ENCODE measurements around the gene SLC6A1. TPM values are rescaled to one million over a fixed set of nuclear protein-coding genes. Genes with fewer than 3 reads are reported as not detected.

The SLC6A1 gene
- total RNA-seq, 2 experiments from 2014 or later, result not detected

- Mint-ChIP-seq H3K4me3 (no peak overlapping the region), H3K9me3 (no peaks in the 10 kb centered on the region), H3K4me1 (ENCODE audit: low read depth) (peaks cover 8% of the 10 kb centered on the region), H3K27me3 (peaks cover 26% of the 10 kb centered on the region), H3K27ac (no peak overlapping the region), H3K36me3 (no peaks in the 10 kb centered on the region)
- POLR2A ChIA-PET, result no interaction called here
- intact Hi-C loops (cut with micrococcal nuclease), result no loop called here
- DNase-seq, result no peak
- CTCF ChIA-PET, result no interaction called here
Observed at GRCh38 chr3:10986592-10986991, 6.0 kb upstream of the SLC6A1 start.

DNA sequence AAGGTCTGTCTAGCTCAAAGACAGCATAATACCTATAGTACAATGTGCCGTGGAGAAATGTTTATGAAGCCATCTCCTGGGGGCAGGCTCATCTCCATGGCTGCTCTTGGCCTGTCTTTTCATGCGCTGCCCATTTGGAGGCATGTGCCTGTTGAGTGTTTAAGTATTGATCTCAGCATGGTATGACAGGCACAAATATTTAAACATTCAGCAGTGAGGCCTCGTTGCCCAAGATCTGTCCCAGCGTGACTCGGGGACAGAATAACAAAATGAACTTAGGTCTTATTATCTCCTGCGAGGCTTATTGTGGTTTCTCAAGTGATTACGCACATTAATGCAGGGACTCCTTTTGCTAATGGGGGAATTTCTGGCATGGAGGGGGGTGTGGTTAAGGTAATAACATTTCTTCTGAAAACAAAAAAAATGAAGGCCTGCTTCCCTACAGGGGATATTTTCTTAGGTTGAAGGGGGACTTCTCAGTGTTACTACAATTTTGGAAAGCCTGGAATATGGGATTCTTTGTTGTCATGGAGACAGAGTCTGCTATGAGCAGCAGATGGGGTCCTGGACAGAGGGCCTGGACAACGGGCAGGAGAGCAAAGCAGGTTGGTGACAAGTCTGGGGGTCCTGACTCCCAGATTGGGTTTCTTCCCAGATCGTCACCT, 4.4 kb upstream of the SLC6A1 start:
- POLR2A ChIA-PET, result no interaction called here
- Mint-ChIP-seq H3K36me3 (no peaks in the 10 kb centered on the region), H3K27ac (no peak overlapping the region), H3K27me3 (peaks cover 33% of the 10 kb centered on the region), H3K4me3 (no peak overlapping the region), H3K4me1 (ENCODE audit: low read depth) (peaks cover 6% of the 10 kb centered on the region), H3K9me3 (no peaks in the 10 kb centered on the region)
- intact Hi-C loops (cut with micrococcal nuclease), result no loop called here
- CTCF ChIA-PET, result no interaction called here
- DNase-seq, result no peak

DNA sequence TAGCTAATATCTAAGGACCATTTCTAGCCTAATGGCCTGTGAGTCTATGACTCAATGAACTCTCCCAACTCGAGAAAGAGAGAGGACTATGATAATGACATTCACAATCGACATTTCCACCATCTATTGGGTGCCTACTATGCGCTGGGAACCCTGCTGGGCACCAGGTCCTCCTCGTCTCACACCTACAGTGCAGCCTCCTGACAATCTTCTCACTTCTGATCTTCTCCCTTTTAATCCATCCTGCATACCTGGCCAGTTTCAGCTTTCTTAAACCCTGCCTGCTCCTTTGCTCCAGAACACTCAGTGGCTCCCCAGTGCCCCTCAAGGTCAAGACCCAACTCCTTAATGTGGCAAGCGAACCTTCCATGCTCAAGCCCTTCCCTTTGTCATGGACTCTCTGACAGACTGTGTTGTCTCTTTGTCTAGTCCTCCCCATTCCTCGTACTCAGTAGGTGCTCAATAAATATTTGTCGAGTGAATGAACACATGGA, 3.5 kb upstream of the SLC6A1 start:
- DNase-seq, result no peak
- H3K27ac Mint-ChIP-seq, result no peak overlapping the region
- peaks cover 39% of the 10 kb centered on the region for H3K27me3 Mint-ChIP-seq
- H3K36me3 Mint-ChIP-seq, result no peaks in the 10 kb centered on the region
- no peaks in the 10 kb centered on the region for H3K9me3 Mint-ChIP-seq
- CTCF ChIA-PET, result no interaction called here
- H3K4me3 Mint-ChIP-seq, result no peak overlapping the region
- peaks cover 7% of the 10 kb centered on the region for H3K4me1 Mint-ChIP-seq (ENCODE audit: low read depth)
- POLR2A ChIA-PET, result no interaction called here
- intact Hi-C loops (cut with micrococcal nuclease), result no loop called here

- no peaks in the 10 kb centered on the region for H3K9me3 Mint-ChIP-seq
- no peak overlapping the region for H3K4me3 Mint-ChIP-seq
- H3K4me1 Mint-ChIP-seq (ENCODE audit: low read depth), result peaks cover 7% of the 10 kb centered on the region
- CTCF ChIA-PET, result interaction anchor here (1.0 to 1.1 kb wide), 2 partner anchors 11 to 235 kb away, joined by 3 to 4 read pairs; no protein-coding TSS in a partner anchor
- no peak for DNase-seq
- POLR2A ChIA-PET, result no interaction called here
- intact Hi-C loops (cut with micrococcal nuclease), result no loop called here
- no peak overlapping the region for H3K27ac Mint-ChIP-seq
- peaks cover 59% of the 10 kb centered on the region for H3K27me3 Mint-ChIP-seq
- no peaks in the 10 kb centered on the region for H3K36me3 Mint-ChIP-seq
Observed at GRCh38 chr3:10992943-10993728, 588 bp downstream of the SLC6A1 start.

GRCh38 chr3:10993729-10994065, 1.1 kb downstream of the SLC6A1 start:
- CTCF ChIA-PET, result interaction anchor here (1.0 to 1.1 kb wide), 2 partner anchors 11 to 236 kb away, joined by 3 to 4 read pairs; no protein-coding TSS in a partner anchor
- POLR2A ChIA-PET, result no interaction called here
- DNase-seq, result no peak
- intact Hi-C loops (cut with micrococcal nuclease), result no loop called here
- Mint-ChIP-seq H3K9me3 (no peaks in the 10 kb centered on the region), H3K4me3 (no peak overlapping the region), H3K27ac (no peak overlapping the region), H3K4me1 (ENCODE audit: low read depth) (peaks cover 7% of the 10 kb centered on the region), H3K36me3 (no peaks in the 10 kb centered on the region), H3K27me3 (peaks cover 61% of the 10 kb centered on the region)

GRCh38 chr3:10994306-10994705, 1.8 kb downstream of the SLC6A1 start:
- H3K4me1 Mint-ChIP-seq (ENCODE audit: low read depth), result peaks cover 7% of the 10 kb centered on the region
- CTCF ChIA-PET, result interaction anchor here (1.0 to 1.1 kb wide), 2 partner anchors 12 to 236 kb away, joined by 3 to 4 read pairs; no protein-coding TSS in a partner anchor
- POLR2A ChIA-PET, result no interaction called here

DNA sequence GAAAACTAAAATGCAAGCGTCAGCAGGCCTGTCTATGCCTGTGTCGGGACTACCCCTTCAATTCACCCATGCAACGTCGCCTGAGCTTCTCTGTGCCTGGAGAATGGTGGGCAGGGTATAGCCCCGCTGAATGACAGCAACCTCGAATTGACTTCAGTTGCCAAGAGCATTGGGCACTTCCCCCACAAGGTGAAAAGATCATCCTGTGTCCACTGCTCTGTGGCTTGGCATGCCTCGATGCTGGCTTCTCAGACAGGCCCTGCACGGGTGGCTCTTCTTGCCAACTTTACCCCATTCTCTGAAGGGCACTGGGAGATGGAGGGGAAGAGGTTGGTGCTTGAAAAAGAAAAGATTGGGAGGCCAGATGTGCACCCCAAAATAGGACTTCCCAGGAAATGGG, 3.3 kb downstream of the SLC6A1 start:
- Mint-ChIP-seq H3K27me3 (peaks cover 47% of the 10 kb centered on the region), H3K9me3 (no peaks in the 10 kb centered on the region), H3K27ac (no peak overlapping the region), H3K36me3 (no peaks in the 10 kb centered on the region), H3K4me3 (no peak overlapping the region), H3K4me1 (ENCODE audit: low read depth) (peaks cover 7% of the 10 kb centered on the region)
- no peak for DNase-seq
- intact Hi-C loops (cut with micrococcal nuclease), result no loop called here
- ChIA-PET CTCF (no interaction called here), POLR2A (no interaction called here)

More at GRCh38 chr3:10994306-10994705, 1.8 kb downstream of the SLC6A1 start:
- intact Hi-C loops (cut with micrococcal nuclease), result no loop called here
- H3K36me3 Mint-ChIP-seq, result no peaks in the 10 kb centered on the region
- no peak for DNase-seq
- peaks cover 57% of the 10 kb centered on the region for H3K27me3 Mint-ChIP-seq
- H3K4me3 Mint-ChIP-seq, result no peak overlapping the region
- H3K9me3 Mint-ChIP-seq, result no peaks in the 10 kb centered on the region
- H3K27ac Mint-ChIP-seq, result no peak overlapping the region

DNA sequence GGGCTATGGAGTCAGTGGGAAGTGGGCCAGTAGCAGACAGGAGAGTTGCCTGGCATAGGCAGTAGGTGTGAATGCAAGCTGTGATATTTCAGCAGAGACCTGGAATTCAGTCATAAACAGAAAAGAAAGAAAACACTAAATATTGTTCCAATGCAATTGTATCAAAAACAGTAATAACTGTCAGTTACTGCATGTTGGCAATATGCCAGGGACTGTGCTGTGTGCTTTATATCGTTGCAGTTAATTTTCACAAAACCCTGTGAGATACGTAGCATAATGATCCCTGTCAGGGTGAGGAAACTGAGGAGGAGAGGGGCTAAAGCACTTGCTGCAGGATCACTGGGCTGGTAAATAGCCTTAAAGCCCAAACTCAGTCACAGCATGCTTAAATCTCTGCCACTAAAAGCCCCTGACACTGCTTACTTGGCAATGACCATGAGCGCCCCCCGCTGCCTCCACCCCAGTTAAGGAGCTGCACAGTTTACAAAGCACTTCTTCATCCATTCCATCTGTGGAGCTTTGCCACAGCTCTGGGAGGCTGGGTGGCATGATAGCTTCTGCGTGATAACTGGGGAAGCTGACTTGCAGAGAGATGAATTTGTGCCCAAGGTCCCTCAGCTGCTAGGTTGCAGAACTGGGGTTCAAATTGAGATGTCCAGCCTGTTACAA, 3.9 kb downstream of the SLC6A1 start:
- intact Hi-C loops (cut with micrococcal nuclease), result no loop called here
- no peaks in the 10 kb centered on the region for H3K9me3 Mint-ChIP-seq
- no peak overlapping the region for H3K4me3 Mint-ChIP-seq
- no peak for DNase-seq
- peaks cover 5% of the 10 kb centered on the region for H3K4me1 Mint-ChIP-seq (ENCODE audit: low read depth)
- H3K27me3 Mint-ChIP-seq, result peaks cover 41% of the 10 kb centered on the region
- H3K36me3 Mint-ChIP-seq, result no peaks in the 10 kb centered on the region
- H3K27ac Mint-ChIP-seq, result no peak overlapping the region
- ChIA-PET CTCF (interaction anchor here (1.2 kb wide), 1 partner anchor 14 kb away, joined by 3 read pairs; no protein-coding TSS in a partner anchor), POLR2A (no interaction called here)

DNA sequence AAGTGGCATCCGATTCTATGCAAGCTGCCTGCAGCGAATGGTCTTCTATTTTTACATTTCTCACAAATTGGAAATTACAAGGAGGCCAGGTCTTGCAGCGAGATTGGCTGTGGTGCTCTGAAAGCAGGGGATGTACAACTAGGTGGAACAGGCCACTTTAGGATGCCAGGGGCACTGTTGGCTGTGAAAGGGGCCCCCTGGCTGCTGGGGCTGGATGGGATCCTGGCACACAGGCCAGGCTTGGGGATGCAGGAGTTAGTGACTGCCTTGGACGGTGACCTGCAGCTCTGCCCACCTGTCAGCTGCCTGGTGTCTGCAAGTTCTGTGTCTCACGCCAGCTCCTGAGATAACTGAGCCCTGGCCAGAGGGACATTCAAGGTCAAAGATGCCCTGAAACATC, 4.6 kb downstream of the SLC6A1 start:
- Mint-ChIP-seq H3K9me3 (no peaks in the 10 kb centered on the region), H3K27me3 (peaks cover 34% of the 10 kb centered on the region), H3K27ac (no peak overlapping the region), H3K36me3 (no peaks in the 10 kb centered on the region), H3K4me1 (ENCODE audit: low read depth) (peaks cover 2% of the 10 kb centered on the region), H3K4me3 (no peak overlapping the region)
- intact Hi-C loops (cut with micrococcal nuclease), result no loop called here
- CTCF ChIA-PET, result interaction anchor here (1.2 kb wide), 1 partner anchor 15 kb away, joined by 3 read pairs; no protein-coding TSS in a partner anchor
- POLR2A ChIA-PET, result no interaction called here
- no peak for DNase-seq

- Mint-ChIP-seq H3K36me3 (no peaks in the 10 kb centered on the region), H3K27ac (no peak overlapping the region), H3K4me3 (no peak overlapping the region), H3K9me3 (no peaks in the 10 kb centered on the region), H3K4me1 (ENCODE audit: low read depth) (peaks cover under 1% of the 10 kb centered on the region), H3K27me3 (peaks cover 29% of the 10 kb centered on the region)
- intact Hi-C loops (cut with micrococcal nuclease), result no loop called here
- DNase-seq, result no peak
- POLR2A ChIA-PET, result no interaction called here
- CTCF ChIA-PET, result interaction anchor here (1.6 kb wide), 1 partner anchor 16 kb away, joined by 3 read pairs; no protein-coding TSS in a partner anchor
Observed at GRCh38 chr3:10998542-10998941, 6.0 kb downstream of the SLC6A1 start.

- no peak overlapping the region for H3K4me3 Mint-ChIP-seq
- intact Hi-C loops (cut with micrococcal nuclease), result no loop called here
Observed at GRCh38 chr3:10999221-11000107, 6.9 kb downstream of the SLC6A1 start.

More at GRCh38 chr3:10999221-11000107, 6.9 kb downstream of the SLC6A1 start:
- no peak for DNase-seq
- POLR2A ChIA-PET, result no interaction called here
- Mint-ChIP-seq H3K27me3 (peaks cover 22% of the 10 kb centered on the region), H3K9me3 (no peaks in the 10 kb centered on the region), H3K36me3 (no peaks in the 10 kb centered on the region), H3K4me1 (ENCODE audit: low read depth) (no peaks in the 10 kb centered on the region), H3K27ac (no peak overlapping the region)
- CTCF ChIA-PET, result interaction anchor here (1.2 to 1.6 kb wide), 2 partner anchors 16 to 54 kb away, joined by 3 to 4 read pairs; no protein-coding TSS in a partner anchor
